Measurements from ENCODE around the gene PARD6A. TPM values are rescaled to one million over a fixed set of nuclear protein-coding genes. Genes with fewer than 3 reads are reported as not detected.

Gene PARD6A
- total RNA-seq, 2 experiments from 2014 or later: 6.3 to 7.2 TPM

GRCh38 chr16:67703626-67704025 lies 42.9 kb downstream of the PARD6A start:
- Mint-ChIP-seq H3K4me1 (ENCODE audit: low read depth) (peaks cover 13% of the 10 kb centered on the region), H3K27ac (peak overlapping the region; percentile 79), H3K9me3 (no peaks in the 10 kb centered on the region), H3K27me3 (no peaks in the 10 kb centered on the region), H3K4me3 (no peak overlapping the region), H3K36me3 (ENCODE audit: low read depth) (peaks cover 4% of the 10 kb centered on the region)
- ChIA-PET POLR2A (no interaction called here), CTCF (interaction anchor here (1.4 to 2.0 kb wide), 3 partner anchors 113 to 182 kb away, joined by 4 to 5 read pairs (median 5); no protein-coding TSS in a partner anchor)
- ATAC-seq: peak; percentile 92
- intact Hi-C loops (cut with micrococcal nuclease): no loop called here
- no peak for TF ChIP-seq CTCF (IDR thresholded peaks at IDR 0.05)
- peak; percentile 42 for DNase-seq

GRCh38 chr16:67704110-67704509 lies 43.4 kb downstream of the PARD6A start:
- Mint-ChIP-seq H3K27me3 (no peaks in the 10 kb centered on the region), H3K4me1 (ENCODE audit: low read depth) (peaks cover 13% of the 10 kb centered on the region), H3K4me3 (no peak overlapping the region), H3K9me3 (no peaks in the 10 kb centered on the region), H3K27ac (peak overlapping the region; percentile 79), H3K36me3 (ENCODE audit: low read depth) (peaks cover 3% of the 10 kb centered on the region)
- TF ChIP-seq CTCF (IDR thresholded peaks at IDR 0.05): no peak
- ChIA-PET CTCF (interaction anchor here (1.4 to 2.0 kb wide), 3 partner anchors 112 to 183 kb away, joined by 4 to 5 read pairs (median 5); no protein-coding TSS in a partner anchor), POLR2A (no interaction called here)
- DNase-seq: no peak
- intact Hi-C loops (cut with micrococcal nuclease): no loop called here
- no peak for ATAC-seq

- DNase-seq (no peak), ATAC-seq (no peak)
- no peak for TF ChIP-seq CTCF (IDR thresholded peaks at IDR 0.05)
- peaks cover 2% of the 10 kb centered on the region for H3K36me3 Mint-ChIP-seq (ENCODE audit: low read depth)
- H3K4me3 Mint-ChIP-seq: no peak overlapping the region
- intact Hi-C loops (cut with micrococcal nuclease): no loop called here
- H3K27ac Mint-ChIP-seq: no peak overlapping the region
- no peaks in the 10 kb centered on the region for H3K9me3 Mint-ChIP-seq
- ChIA-PET POLR2A (no interaction called here), CTCF (interaction anchor here (0.9 kb wide), 1 partner anchor 109 kb away, joined by 3 read pairs; no protein-coding TSS in a partner anchor)
- peaks cover 11% of the 10 kb centered on the region for H3K4me1 Mint-ChIP-seq (ENCODE audit: low read depth)
- no peaks in the 10 kb centered on the region for H3K27me3 Mint-ChIP-seq
Observed at GRCh38 chr16:67707210-67707609, 46.5 kb downstream of the PARD6A start.

- Mint-ChIP-seq H3K36me3 (ENCODE audit: low read depth) (peaks cover 2% of the 10 kb centered on the region), H3K27ac (no peak overlapping the region), H3K27me3 (no peaks in the 10 kb centered on the region), H3K9me3 (no peaks in the 10 kb centered on the region), H3K4me1 (ENCODE audit: low read depth) (peaks cover 11% of the 10 kb centered on the region), H3K4me3 (no peak overlapping the region)
- CTCF ChIA-PET: no interaction called here
- TF ChIP-seq CTCF (IDR thresholded peaks at IDR 0.05): no peak
- POLR2A ChIA-PET: no interaction called here
- ATAC-seq (no peak), DNase-seq (no peak)
- intact Hi-C loops (cut with micrococcal nuclease): no loop called here
Observed at GRCh38 chr16:67707790-67708189, 47.0 kb downstream of the PARD6A start.

GRCh38 chr16:67708368-67708771 lies 47.6 kb downstream of the PARD6A start:
- ATAC-seq: no peak
- peaks cover 9% of the 10 kb centered on the region for H3K4me1 Mint-ChIP-seq (ENCODE audit: low read depth)
- no peak for DNase-seq
- H3K36me3 Mint-ChIP-seq (ENCODE audit: low read depth): peaks cover 2% of the 10 kb centered on the region
- intact Hi-C loops (cut with micrococcal nuclease): no loop called here
- TF ChIP-seq CTCF (IDR thresholded peaks at IDR 0.05): no peak
- POLR2A ChIA-PET: interaction anchor here (0.6 to 1.0 kb wide), 2 partner anchors 10 to 26 kb away, joined by 3 to 4 read pairs; no protein-coding TSS in a partner anchor
- CTCF ChIA-PET: no interaction called here
- no peaks in the 10 kb centered on the region for H3K9me3 Mint-ChIP-seq
- no peak overlapping the region for H3K27ac Mint-ChIP-seq
- H3K4me3 Mint-ChIP-seq: no peak overlapping the region
- H3K27me3 Mint-ChIP-seq: no peaks in the 10 kb centered on the region
